GM20431 (cell line): ENCODE data around the gene FILIP1.

Source experiments
- in situ Hi-C: fragments of 300-500 bp; cut with MseI, MboI; formaldehyde crosslinking; loops from one replicate; pipeline ENCODE4 v1.15.0; 2020; ENCODE audit warnings: low sequenced_read_pairs; ENCODE audit not compliant: unreplicated experiment

The FILIP1 gene

DNA sequence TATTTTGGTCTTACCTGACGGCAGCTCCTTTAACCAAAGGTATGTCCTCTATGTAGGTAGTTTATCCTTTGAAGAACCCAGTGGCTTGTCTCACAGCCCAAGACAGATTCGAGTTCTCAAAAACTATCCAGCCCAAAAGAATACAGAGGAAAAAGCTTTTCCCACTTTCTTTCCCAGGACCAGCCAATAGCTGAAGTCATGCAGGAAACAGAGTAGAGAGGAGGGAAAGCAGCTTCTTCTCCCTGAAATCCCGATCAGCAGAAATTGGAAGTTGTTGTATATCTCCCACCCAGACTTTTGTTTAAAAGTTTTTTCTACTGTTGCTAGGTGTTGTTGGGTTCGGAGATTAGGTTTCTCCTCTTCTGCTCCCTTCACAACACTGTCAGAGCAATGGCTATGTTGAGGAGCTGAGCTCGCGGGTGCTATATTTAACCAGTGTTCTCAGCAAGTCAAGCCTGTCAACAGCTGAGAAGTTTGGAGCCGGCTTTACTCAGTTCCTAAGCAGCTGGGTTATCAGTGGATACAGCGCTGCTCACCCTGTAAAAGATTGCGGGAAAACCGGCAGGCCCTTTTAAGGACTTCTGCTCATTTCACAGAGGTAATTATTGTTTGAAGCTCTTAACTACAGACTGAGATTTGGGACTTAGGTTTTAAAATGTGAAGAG, at the start of gene FILIP1:
TSS of gene FILIP1 (minus strand) at position 401 of the 665 bp plus-strand sequence. CDS start 78,828 bp downstream, outside the sequence.
- in situ Hi-C loops, result no loop called here

DNA sequence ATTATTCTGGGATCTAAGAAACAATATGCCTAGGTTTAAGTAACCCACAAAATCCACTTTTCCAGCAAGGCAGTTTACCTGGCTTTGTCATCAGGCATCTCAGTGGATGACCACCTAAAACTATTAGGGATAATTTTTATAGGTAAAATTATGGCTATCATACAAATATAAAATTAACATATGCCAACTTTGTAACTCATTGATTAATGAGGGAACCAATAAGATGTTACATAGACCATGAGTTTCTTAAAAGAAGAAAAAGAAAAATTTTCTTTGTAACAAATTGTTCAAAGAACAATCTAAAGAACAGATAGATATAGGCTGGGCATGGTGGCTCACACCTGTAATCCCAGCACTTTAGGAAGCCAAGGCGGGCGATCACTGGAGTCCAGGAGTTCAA, 49.7 kb upstream of the FILIP1 start:
- in situ Hi-C loops, result no loop called here

GRCh38 chr6:75539136-75539535, 45.5 kb upstream of the FILIP1 start:
- in situ Hi-C loops, result loop anchor here (10.0 kb wide), 1 partner anchor 244 kb away; no protein-coding TSS in a partner anchor

GRCh38 chr6:75532521-75532920, 38.9 kb upstream of the FILIP1 start:
- in situ Hi-C loops, result loop anchor here (10.0 kb wide), 1 partner anchor 238 kb away; no protein-coding TSS in a partner anchor

DNA sequence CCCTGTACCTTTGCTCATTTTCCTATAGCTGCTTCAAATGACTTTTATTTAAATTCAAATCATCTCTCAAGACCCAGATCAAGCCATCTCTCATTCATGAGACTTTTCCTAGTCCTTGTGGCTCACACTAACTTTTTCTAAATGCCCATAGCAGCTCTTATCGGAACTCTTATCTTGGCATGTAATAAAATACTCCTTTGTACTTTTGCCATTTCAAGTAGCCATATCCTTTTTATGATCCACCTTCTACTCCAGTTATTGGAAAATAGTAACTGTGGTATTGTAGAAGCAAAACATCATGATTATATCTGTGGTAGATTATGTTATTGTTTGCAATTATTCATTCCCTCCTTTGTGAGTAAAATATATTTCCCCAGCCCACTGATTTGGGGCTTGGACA, 37.6 kb upstream of the FILIP1 start:
- in situ Hi-C loops, result loop anchor here (10.0 kb wide), 1 partner anchor 236 kb away; no protein-coding TSS in a partner anchor

- in situ Hi-C loops, result loop anchor here (10.0 kb wide), 1 partner anchor 236 kb away; no protein-coding TSS in a partner anchor
Observed at GRCh38 chr6:75530696-75531095, 37.1 kb upstream of the FILIP1 start.

DNA sequence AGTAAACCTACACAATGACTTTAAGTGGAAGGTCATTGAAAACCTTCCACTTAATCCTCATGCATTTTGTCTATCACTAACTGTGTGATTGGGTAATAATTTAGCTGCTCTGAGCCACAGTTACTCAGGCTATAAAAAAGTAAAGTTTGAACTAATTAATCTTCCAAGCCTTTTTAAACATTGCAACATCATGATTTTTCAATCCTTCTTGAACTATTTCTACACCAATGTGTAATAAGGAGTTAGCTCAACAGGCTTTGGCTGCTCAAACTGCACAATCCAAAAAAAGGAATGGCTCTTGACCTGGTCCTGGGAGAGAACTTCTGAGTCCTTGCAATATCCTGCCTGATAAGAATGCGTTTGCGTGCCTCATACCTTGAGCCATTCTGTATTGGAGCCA, 34.8 kb upstream of the FILIP1 start:
- in situ Hi-C loops, result no loop called here

GRCh38 chr6:75526502-75527127, 33.0 kb upstream of the FILIP1 start:
- in situ Hi-C loops, result no loop called here

DNA sequence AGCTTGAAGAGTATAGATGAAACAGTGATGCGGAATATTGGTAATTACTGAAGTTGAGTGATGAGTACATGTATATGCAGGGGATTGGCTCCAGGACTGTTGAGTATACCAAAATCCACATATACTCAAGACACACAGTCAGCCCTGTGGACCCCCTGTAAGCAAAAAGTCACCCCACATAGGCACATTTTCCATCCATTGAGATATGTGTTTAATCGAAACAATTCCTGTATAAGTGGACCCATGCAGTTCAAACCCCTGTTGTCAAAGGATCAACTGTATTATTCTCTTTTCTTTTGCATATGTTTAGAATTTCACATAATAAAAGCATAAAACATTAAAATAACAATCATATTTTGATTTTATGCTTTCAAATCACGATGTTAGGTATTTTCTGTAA, 32.1 kb upstream of the FILIP1 start:
- in situ Hi-C loops, result no loop called here

DNA sequence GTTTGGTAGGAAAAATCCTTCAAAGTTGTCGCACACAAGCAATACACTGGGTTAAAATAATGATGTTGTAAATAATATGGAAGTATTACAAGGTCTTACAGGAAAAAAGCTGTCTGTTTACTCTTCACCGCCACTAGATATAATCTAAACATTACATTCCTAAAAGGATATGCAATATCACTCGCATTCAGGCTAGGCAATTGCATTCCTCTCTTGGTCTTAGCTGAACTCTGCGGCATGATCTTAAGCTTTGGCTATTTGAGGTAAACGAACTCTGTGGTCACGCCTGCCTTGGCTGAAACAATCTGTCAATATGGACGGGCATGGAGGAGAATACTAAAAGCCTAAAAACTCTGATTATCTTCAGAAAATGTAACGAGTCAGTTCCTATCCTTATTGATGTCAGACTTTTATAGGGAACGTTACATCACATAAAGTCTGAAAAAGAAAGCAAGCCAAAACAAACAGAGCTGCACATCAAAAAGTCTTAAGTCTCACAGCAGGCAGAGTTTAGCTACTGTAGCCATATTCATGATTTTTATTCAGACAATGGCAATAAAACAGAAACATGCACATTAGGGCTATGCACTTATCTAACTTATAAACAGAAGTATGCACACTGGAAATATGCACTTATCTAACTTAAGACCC, 30.8 kb upstream of the FILIP1 start:
- in situ Hi-C loops, result no loop called here

GRCh38 chr6:75516757-75517156, 23.2 kb upstream of the FILIP1 start:
- in situ Hi-C loops, result no loop called here

DNA sequence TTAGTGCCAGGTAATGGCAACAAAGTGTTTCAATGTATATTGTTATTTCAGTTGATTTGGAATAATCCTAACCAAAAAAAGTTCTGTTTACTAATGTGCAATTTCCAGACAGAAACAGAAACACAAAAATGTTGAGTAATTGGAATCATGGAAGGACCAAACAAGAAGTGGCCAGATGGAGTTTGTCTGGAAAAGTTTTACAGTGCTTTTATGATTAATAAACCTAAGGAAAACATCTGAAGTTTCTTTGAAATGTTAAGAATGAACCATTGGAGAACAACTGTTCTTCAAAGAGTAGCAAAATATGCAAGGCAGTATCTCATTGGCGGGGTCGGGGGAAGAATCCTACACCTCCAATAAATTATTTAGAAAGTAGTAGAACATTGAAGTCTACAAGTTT, 19.0 kb upstream of the FILIP1 start:
- in situ Hi-C loops, result no loop called here

DNA sequence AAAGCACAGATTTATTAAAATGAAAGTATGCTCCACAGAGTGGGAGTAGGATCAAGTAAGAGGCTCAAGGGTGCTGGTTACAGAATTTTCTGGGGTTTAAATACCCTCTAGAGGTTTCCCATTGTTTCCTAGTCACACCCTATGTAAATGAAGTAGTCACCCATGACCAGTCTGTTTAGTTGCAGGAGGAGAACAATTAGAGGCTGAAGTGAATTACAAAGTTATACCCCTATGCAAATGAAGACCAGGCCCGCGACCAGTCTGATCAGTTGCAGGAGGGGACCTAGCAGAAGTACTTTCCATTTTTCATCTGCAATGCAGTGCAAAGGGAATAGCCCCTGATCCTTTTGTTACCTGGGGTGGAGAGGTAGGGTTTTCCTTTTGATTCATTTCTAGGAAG, 11.8 kb upstream of the FILIP1 start:
- in situ Hi-C loops, result no loop called here

DNA sequence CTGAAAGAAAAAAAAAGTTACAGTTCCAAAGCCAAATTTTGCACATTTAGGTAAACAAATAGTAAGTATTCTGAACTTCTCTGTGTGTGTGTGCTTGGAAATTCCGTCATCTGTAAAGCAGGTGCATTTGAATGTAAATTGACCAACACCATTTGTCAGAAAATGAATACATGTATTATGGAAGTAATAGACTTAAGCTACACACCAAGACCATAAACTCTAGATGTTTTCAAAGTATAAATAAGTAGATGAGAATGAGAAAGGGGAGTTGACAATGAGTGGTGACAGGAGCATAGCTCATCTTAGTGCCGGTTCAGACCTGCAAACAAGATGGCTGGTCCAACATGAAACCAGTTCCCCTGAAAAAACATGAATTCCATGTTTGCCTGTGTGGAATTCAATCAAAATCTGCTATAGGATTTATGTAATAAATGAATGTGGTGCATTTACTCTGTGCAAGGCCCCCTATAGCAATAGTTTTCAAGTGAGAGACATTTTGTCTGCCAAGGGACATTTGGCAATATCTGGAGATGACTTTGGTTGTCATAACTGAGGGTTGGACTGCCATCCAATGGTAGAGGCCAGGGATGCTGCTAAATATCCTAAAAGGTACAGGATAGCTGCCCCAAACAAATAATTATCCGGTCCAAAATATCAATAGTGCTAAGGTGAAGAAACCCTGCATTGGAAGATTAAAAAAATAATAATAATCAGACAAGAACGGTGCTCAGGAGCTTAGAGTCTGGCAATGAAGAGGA, 11.0 kb upstream of the FILIP1 start:
- in situ Hi-C loops, result no loop called here

GRCh38 chr6:75503291-75503690, 9.7 kb upstream of the FILIP1 start:
- in situ Hi-C loops, result no loop called here

DNA sequence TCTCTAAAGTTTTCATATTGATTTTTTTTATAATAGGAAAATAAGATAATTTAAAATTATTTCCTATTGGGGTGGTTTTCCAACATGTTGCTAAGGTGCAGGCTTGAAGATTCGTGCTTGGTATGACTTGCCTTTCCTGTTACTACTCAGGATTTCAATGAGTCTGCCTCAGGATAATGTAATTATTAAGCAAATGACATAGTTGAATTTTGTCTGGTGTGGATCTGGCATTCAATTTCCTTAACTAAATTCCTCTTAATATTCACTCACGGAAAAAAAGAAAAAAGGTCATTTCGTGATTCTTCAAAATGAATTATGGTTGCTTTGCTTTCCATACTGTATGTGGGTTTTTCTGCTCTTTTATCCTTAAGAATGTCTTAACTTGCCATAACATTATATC, 9.3 kb upstream of the FILIP1 start:
- in situ Hi-C loops, result no loop called here

DNA sequence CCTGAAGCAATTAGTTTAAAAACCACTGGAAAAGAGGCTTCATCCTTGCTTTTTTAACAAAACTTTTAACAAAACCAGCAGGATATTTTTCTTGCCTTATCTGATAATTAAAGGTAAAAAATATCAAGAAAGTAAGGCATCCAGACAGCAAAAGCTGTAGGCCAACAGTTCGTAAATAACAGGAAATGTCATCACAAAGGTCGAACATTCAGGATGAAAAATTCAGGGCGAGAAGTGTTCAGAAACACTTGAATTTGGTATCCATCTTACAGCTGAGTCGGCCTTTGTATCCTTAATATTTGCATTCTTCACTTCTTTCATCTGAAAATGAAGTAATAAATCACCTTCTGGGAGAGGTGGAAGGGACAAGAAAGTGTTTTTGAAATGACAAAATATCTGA, 8.2 kb upstream of the FILIP1 start:
- in situ Hi-C loops, result no loop called here

DNA sequence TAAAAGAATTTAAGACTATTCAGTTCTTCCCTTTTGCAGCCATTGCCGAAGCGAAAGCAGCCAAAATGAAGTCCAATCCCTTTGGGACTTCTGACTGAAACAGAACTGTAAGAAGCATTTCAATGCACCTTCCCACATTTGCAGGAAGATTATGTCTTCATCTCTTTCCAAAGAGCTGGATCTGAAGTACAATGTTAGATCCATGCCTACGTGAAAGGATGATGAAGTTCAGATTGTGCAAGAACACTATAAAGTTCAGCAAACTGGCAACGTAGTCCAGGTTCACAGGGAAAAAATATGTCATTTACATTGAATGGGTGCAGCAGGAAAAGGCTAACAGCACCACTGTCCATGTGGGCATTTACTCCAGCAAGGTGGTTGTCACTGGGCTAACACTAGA, 6.0 kb upstream of the FILIP1 start:
- in situ Hi-C loops, result no loop called here

DNA sequence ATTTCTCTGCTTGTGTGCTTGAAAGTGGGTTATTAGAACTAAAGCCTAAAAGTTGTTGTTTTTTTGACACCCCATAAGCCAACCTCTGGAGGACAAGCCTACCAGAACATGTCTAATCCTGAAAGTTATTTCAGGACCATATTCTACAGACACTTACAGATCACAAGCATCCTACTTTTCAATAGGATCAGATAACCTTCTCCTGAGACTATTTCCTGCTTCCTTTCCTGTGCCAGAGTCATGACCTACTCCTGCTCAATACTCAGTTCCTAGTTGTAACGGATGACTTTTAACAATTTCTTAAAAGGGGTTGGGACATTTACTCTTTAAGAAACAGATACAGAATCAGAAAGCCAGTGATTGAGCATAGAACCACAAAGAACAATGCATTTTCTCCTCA, 5.3 kb upstream of the FILIP1 start:
- in situ Hi-C loops, result no loop called here

DNA sequence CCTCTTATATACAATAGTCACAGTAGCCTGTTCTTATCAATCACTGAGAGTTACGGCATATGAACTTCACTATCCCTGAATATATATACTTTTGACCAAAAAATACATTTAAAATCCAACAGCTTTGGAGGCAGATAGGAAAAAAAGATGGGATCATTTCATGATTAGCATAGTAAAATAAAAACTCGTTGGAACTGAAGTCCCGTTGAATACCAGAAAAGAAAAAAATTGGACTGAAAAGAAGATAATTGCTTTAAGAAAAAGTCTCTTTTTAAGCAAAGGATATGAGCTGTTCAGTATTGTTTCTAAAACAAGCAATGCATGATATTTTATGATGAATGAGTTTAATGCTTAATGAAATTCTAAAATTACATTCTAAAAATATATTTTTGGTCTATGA, 4.4 kb upstream of the FILIP1 start:
- in situ Hi-C loops, result no loop called here

- in situ Hi-C loops, result no loop called here
Observed at GRCh38 chr6:75495011-75495410, 1.4 kb upstream of the FILIP1 start.
